Endothelial cell of umbilical vein (primary cell): ENCODE data around the gene BEAN1. TPM values are rescaled to one million over a fixed set of nuclear protein-coding genes. Genes with fewer than 3 reads are reported as not detected.
"Not testable (repeated sequence)": the region's sequence is repeated elsewhere in the genome, so short reads cannot be mapped to it uniquely, and the experiment has no call there.

ENCODE experiments used
- BruUV-seq: library from RNA; stranded (reverse); fragments of 400-500 nt; replicated peaks from 2 replicates; lab custom pipeline; 2021; lab: Mats Ljungman, UMichigan
- CTCF ChIA-PET: fragments of 300-600, 350-600 bp; sonication (Branson Sonifier 250); formaldehyde crosslinking; loops from one replicate; lab custom pipeline; 2021; ENCODE audit warnings: antibody characterized with exemption, inconsistent platforms; lab: Charles Lee
- POLR2A ChIA-PET: fragments of 300-600, 350-600 bp; sonication (Branson Sonifier 250); formaldehyde crosslinking; loops from one replicate; lab custom pipeline; 2021; ENCODE audit warnings: antibody characterized with exemption, inconsistent platforms; lab: Charles Lee
- DNase-seq: peaks from one replicate; pipeline ENCODE4 v3.0.0-alpha.2; 2011; ENCODE audit warnings: low read depth, low spot score
- FAIRE-seq: peaks from 2 replicates; lab custom pipeline; 2011; peaks lifted over from hg19 to GRCh38; lab: Jason Lieb, UNC
- H2AFZ ChIP-seq: 2 replicates; pipeline ENCODE4 v1.6.0; 2012; ENCODE audit warnings: low read depth, low read length, control low read depth, inconsistent platforms
- H3K27ac ChIP-seq: 2 replicates; pipeline ENCODE4 v1.5.1; 2011; ENCODE audit warnings: low read depth, mild to moderate bottlenecking, control low read depth, low read length, moderate library complexity; ENCODE audit not compliant: insufficient read depth
- H3K27me3 ChIP-seq, 2 experiments: 2 replicates each; pipeline versions ENCODE4 v1.6.0 to v1.6.1; 2011; ENCODE audit warnings: low read length in 2 of 2, mixed read lengths in 1 of 2; ENCODE audit not compliant: control insufficient read depth in 2 of 2, insufficient read depth in 2 of 2
- H3K36me3 ChIP-seq, 2 experiments: 2 replicates in 1 of 2; 3 replicates in 1 of 2; pipeline ENCODE4 v1.5.1; 2011; ENCODE audit warnings: low read length in 2 of 2, mild to moderate bottlenecking in 1 of 2, moderate library complexity in 1 of 2; ENCODE audit not compliant: control insufficient read depth in 2 of 2, insufficient read depth in 2 of 2; ENCODE audit errors: extremely low read depth in 1 of 2
- H3K4me1 ChIP-seq: 3 replicates; pipeline ENCODE4 v1.5.1; 2011; ENCODE audit warnings: mild to moderate bottlenecking, low read length; ENCODE audit not compliant: control insufficient read depth, insufficient read depth; ENCODE audit errors: extremely low read depth
- H3K4me2 ChIP-seq: 2 replicates; pipeline ENCODE4 v1.6.1; 2011; ENCODE audit warnings: low read length, control low read depth, mixed read lengths; ENCODE audit not compliant: insufficient read depth
- H3K4me3 ChIP-seq, 3 experiments: fragments of 200-600 bp in 1 of 3; sonication (generic), shearing (Covaris generic) in 1 of 3; replicated peaks in 1 of 3; 2 replicates each; pipeline ENCODE4 v1.5.1; 2011 to 2016; ENCODE audit warnings: control low read depth in 3 of 3, low read length in 3 of 3, mild to moderate bottlenecking in 2 of 3, inconsistent platforms in 1 of 3, low read depth in 1 of 3, moderate library complexity in 1 of 3; ENCODE audit not compliant: insufficient read depth in 1 of 3
- H3K79me2 ChIP-seq: 2 replicates; pipeline ENCODE4 v1.6.0; 2012; ENCODE audit warnings: low read length, inconsistent platforms; ENCODE audit not compliant: control insufficient read depth, insufficient read depth
- H3K9ac ChIP-seq: replicated peaks from 2 replicates; pipeline ENCODE3; 2011; ENCODE audit warnings: low read length, control low read depth; ENCODE audit not compliant: insufficient read depth; ENCODE audit errors: extremely low read depth
- H3K9me1 ChIP-seq: replicated peaks from 3 replicates; pipeline ENCODE4 v1.6.0; 2011; ENCODE audit warnings: mild to moderate bottlenecking, low read length; ENCODE audit not compliant: control insufficient read depth, insufficient read depth; ENCODE audit errors: extremely low read depth
- H3K9me3 ChIP-seq: replicated peaks from 2 replicates; pipeline ENCODE4 v1.5.1; 2012; ENCODE audit warnings: low read length, inconsistent platforms; ENCODE audit not compliant: control insufficient read depth, insufficient read depth
- H4K20me1 ChIP-seq: replicated peaks from 2 replicates; pipeline ENCODE3; 2011; ENCODE audit warnings: mild to moderate bottlenecking, low read length; ENCODE audit not compliant: control insufficient read depth, insufficient read depth; ENCODE audit errors: extremely low read depth
- CTCF ChIP-seq, 2 donors: IDR thresholded peaks; 1 replicate in 1 of 2; 2 replicates in 1 of 2; pipeline ENCODE4 v1.5.1; 2011; ENCODE audit warnings: low read length in 2 of 2, mild to moderate bottlenecking in 2 of 2, moderate library complexity in 2 of 2, control low read depth in 1 of 2, inconsistent platforms in 1 of 2, low read depth in 1 of 2; ENCODE audit not compliant: insufficient read depth in 1 of 2; ENCODE audit errors: extremely low read depth in 1 of 2
- EZH2 ChIP-seq: IDR thresholded peaks from 2 replicates; pipeline ENCODE4 v1.6.1; 2012; ENCODE audit warnings: borderline replicate concordance, low read depth, mild to moderate bottlenecking, moderate library complexity, low read length, inconsistent platforms; ENCODE audit not compliant: severe bottlenecking
- GATA2 ChIP-seq: IDR thresholded peaks from 2 replicates; pipeline ENCODE4 v1.7.0; 2011; ENCODE audit warnings: low read depth, mild to moderate bottlenecking, moderate library complexity, mixed read lengths, low read length; ENCODE audit not compliant: insufficient read length, insufficient read depth
- JUN ChIP-seq: IDR thresholded peaks from 2 replicates; pipeline ENCODE4 v1.6.1; 2011; ENCODE audit warnings: borderline replicate concordance, low read depth; ENCODE audit not compliant: insufficient read length, insufficient read depth
- MYC ChIP-seq: IDR thresholded peaks from one replicate; pipeline ENCODE4 v1.6.1; 2011; ENCODE audit warnings: mild to moderate bottlenecking, low read depth, low read length
- POLR2AphosphoS5 ChIP-seq: IDR thresholded peaks from 2 replicates; pipeline ENCODE4 v1.6.1; 2012; ENCODE audit warnings: low read depth, mild to moderate bottlenecking, control low read depth, low read length, moderate library complexity; ENCODE audit not compliant: insufficient read depth
- dilution Hi-C: fragments of 300-500 bp; cut with MboI; formaldehyde crosslinking; loops from one replicate; pipeline ENCODE4 v1.15.0; 2019; ENCODE audit warnings: low sequenced_read_pairs; ENCODE audit not compliant: extremely low pct_ligation_motif_present
- intact Hi-C: fragments of 100-400 bp; cut with micrococcal nuclease; formaldehyde crosslinking; loops from one replicate; pipeline ENCODE4 v1.10.0; 2022
- polyA plus RNA-seq, 4 experiments: library from polyadenylated mRNA; depleted of rRNA in 3 of 4; stranded (reverse) in 3 of 4; unstranded in 1 of 4; fragments of >200 nt; gene quantifications; 2 replicates each; pipeline versions ENCODE4 v1.2.1 to v1.2.3, GENCODE V29; 2011 to 2012; ENCODE audit warnings: missing spikeins in 1 of 4
- total RNA-seq: library from RNA; stranded (reverse); gene quantifications from 2 replicates; pipeline ENCODE4 v1.2.3, GENCODE V29; 2021
- TF ChIP-seq, protein P1 (sequence below): IDR thresholded peaks from 2 replicates; pipeline ENCODE4 v1.6.1; 2011; ENCODE audit not compliant: insufficient read depth, insufficient read length

The BEAN1 gene
- total and polyA plus RNA-seq, 2 donors (not counting 3 experiments of a cell fraction or from before 2014, with no cell fraction given) = not detected

GRCh38 chr16:66462912-66463311, 35.8 kb downstream of the BEAN1 start:
- no peak overlapping the region for H3K4me2 ChIP-seq
- CTCF ChIA-PET = interaction anchor here (1.1 kb wide), 1 partner anchor 146 kb away, joined by 3 read pairs; no protein-coding TSS in a partner anchor
- dilution Hi-C loops = no loop called here
- no peak overlapping the region for H3K27ac ChIP-seq
- H3K79me2 ChIP-seq = no peaks in the 10 kb centered on the region
- H3K9me1 ChIP-seq = no peaks in the 10 kb centered on the region
- TF ChIP-seq, protein P1, sequence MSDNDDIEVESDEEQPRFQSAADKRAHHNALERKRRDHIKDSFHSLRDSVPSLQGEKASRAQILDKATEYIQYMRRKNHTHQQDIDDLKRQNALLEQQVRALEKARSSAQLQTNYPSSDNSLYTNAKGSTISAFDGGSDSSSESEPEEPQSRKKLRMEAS = no peak
- TF ChIP-seq POLR2AphosphoS5 (no peak), EZH2 (no peak), JUN (no peak), GATA2 (no peak), CTCF (IDR thresholded peaks at IDR 0.05; ENCODE audit: extremely low read depth in 1 of 2, insufficient read depth in 1 of 2, low read depth in 1 of 2, low read length in 2 of 2) (no peak), MYC (no peak)
- BruUV-seq = no TSS peak
- no peak overlapping the region for H3K9ac ChIP-seq
- intact Hi-C loops = no loop called here
- peaks cover 8 to 13% of the 10 kb centered on the region in 2 experiments for H3K27me3 ChIP-seq
- H3K9me3 ChIP-seq = no peaks in the 10 kb centered on the region
- POLR2A ChIA-PET = no interaction called here
- DNase-seq (no peak), FAIRE-seq (no peak)
- no peaks in the 10 kb centered on the region for H4K20me1 ChIP-seq
- H3K4me3 ChIP-seq = no peak overlapping the region
- H3K36me3 ChIP-seq = no peaks in the 10 kb centered on the region
- H2AFZ ChIP-seq = no peak overlapping the region
- H3K4me1 ChIP-seq = no peaks in the 10 kb centered on the region

GRCh38 chr16:66465946-66466345, 38.9 kb downstream of the BEAN1 start:
- H3K27me3 ChIP-seq = peaks cover 2 to 13% of the 10 kb centered on the region in 2 experiments
- POLR2A ChIA-PET = not testable (repeated sequence)

DNA sequence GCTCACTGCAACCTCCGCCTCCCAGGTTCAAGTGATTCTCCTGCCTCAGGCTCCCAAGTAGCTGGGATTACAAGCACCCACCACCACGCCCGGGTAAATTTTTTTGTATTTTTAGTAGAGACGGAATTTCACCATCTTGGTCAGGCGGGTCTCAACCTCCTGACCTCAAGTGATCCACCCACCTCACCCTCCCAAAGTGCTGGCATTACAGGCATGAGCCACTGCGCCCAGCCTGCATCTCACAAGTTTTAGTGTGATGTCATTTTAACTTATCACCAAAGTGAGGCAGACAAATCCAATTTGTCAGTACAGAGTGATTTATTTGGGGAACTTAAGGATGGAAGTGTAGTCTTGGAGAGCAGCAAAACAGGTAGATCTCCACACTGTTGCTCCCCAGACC, 39.5 kb downstream of the BEAN1 start:
- POLR2A ChIA-PET = not testable (repeated sequence)

More at GRCh38 chr16:66465946-66466345, 38.9 kb downstream of the BEAN1 start:
- dilution Hi-C loops, H3K9me1 ChIP-seq, H2AFZ ChIP-seq, FAIRE-seq, intact Hi-C loops, H3K4me2 ChIP-seq, H4K20me1 ChIP-seq, H3K79me2 ChIP-seq, BruUV-seq, H3K36me3 ChIP-seq, H3K9me3 ChIP-seq, H3K4me3 ChIP-seq, H3K27ac ChIP-seq, H3K9ac ChIP-seq, DNase-seq, H3K4me1 ChIP-seq: not testable (repeated sequence)
- CTCF ChIA-PET = interaction anchor here (1.0 to 1.4 kb wide), 2 partner anchors 11 to 13 kb away, joined by 3 to 4 read pairs; no protein-coding TSS in a partner anchor

More for the DNA sequence above, 39.5 kb downstream of the BEAN1 start:
- H2AFZ ChIP-seq, H3K4me1 ChIP-seq, H4K20me1 ChIP-seq, H3K79me2 ChIP-seq, H3K36me3 ChIP-seq, H3K4me2 ChIP-seq, FAIRE-seq, H3K9ac ChIP-seq, DNase-seq, H3K9me1 ChIP-seq, BruUV-seq, H3K27ac ChIP-seq, H3K4me3 ChIP-seq, dilution Hi-C loops, intact Hi-C loops, H3K9me3 ChIP-seq: not testable (repeated sequence)
- CTCF ChIA-PET = interaction anchor here (1.4 kb wide), 1 partner anchor 10 kb away, joined by 4 read pairs; no protein-coding TSS in a partner anchor
- H3K27me3 ChIP-seq = peaks cover 2 to 13% of the 10 kb centered on the region in 2 experiments
